ENCODE results near the gene VMP1.

Gene VMP1

DNA sequence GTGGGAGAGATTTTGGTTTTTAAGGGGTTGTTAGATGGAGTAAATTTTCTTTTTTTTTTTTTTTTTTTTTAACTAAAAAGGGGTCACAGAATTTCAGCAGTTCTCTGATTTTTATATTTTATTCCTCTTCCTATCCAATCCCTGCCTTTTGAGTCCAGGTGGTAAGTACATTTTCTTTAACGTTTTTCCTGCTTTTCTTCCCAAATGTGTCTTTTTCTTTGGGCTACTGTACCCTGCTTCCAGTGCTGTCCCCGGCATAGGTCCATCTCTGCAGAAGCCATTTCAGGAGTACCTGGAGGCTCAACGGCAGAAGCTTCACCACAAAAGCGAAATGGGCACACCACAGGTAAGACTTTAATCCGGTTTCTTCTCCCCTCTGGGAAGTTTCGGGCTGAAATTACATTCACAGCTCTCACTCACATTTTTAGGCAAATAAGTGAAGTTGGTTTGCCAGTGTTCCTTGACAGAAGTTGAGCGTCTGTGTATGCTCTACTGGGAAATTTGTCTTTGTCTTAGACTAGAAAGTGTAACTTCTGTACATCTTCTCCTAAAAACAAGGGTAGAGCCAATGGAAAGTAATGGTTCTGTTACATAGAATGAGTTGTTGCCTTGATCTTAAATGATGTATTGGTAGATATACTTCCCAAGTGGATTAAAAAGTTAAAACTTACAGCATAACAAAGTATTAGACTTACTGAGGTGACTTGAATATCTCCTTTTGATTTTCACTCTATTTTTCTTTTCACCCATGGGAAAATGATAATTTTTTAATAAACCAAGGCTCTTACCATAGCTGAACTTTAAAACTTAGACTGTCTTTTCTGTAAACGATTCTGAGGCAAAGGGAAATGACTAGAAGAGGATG, 130.8 kb downstream of the VMP1 start:
- Histone ChIP-seq H3K36me3 (ENCODE audit: control insufficient read depth in 2 of 2, insufficient read depth in 1 of 2, low read length in 2 of 2) (peaks cover 0 to 27% of the 10 kb centered on the region in 2 experiments; a peak in 2 of 3 replicates), H3K4me1 (ENCODE audit: control insufficient read depth, insufficient read depth, low read length) (peaks cover 17% of the 10 kb centered on the region), H3K4me3 (ENCODE audit: low read depth, low read length) (peak overlapping the region; percentile 70), H3K27ac (ENCODE audit: extremely low read depth, low read depth, low read length) (peak overlapping the region; percentile 95), H3K9me3 (ENCODE audit: control insufficient read depth, insufficient read depth, low read depth, low read length) (no peaks in the 10 kb centered on the region)
- ChIA-PET POLR2A (interaction anchor here (0.6 to 3.6 kb wide), 30 partner anchors 8 to 1433 kb away, joined by 3 to 63 read pairs (median 5); partner anchors contain the start of genes PTRH2, RPS6KB1, TUBD1 and VMP1), CTCF (interaction anchor here (0.5 to 3.4 kb wide), 14 partner anchors 9 to 320 kb away, joined by 3 to 48 read pairs (median 4); no protein-coding TSS in a partner anchor)
- TF ChIP-seq ZNF707 (tag by site-specific recombination; IDR thresholded peaks at IDR 0.05) = no peak
- TF ChIP-seq, protein P1, sequence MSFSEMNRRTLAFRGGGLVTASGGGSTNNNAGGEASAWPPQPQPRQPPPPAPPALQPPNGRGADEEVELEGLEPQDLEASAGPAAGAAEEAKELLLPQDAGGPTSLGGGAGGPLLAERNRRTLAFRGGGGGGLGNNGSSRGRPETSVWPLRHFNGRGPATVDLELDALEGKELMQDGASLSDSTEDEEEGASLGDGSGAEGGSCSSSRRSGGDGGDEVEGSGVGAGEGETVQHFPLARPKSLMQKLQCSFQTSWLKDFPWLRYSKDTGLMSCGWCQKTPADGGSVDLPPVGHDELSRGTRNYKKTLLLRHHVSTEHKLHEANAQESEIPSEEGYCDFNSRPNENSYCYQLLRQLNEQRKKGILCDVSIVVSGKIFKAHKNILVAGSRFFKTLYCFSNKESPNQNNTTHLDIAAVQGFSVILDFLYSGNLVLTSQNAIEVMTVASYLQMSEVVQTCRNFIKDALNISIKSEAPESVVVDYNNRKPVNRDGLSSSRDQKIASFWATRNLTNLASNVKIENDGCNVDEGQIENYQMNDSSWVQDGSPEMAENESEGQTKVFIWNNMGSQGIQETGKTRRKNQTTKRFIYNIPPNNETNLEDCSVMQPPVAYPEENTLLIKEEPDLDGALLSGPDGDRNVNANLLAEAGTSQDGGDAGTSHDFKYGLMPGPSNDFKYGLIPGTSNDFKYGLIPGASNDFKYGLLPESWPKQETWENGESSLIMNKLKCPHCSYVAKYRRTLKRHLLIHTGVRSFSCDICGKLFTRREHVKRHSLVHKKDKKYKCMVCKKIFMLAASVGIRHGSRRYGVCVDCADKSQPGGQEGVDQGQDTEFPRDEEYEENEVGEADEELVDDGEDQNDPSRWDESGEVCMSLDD (tag by site-specific recombination; IDR thresholded peaks at IDR 0.05) = no peak
- TF ChIP-seq ZNF350 (tag by site-specific recombination; IDR thresholded peaks at IDR 0.05) = no peak
- no peak for TF ChIP-seq TSHZ1 (tag by site-specific recombination; IDR thresholded peaks at IDR 0.05; ENCODE audit: borderline replicate concordance)
- TF ChIP-seq PRDM1 (tag by site-specific recombination; IDR thresholded peaks at IDR 0.05) = peak; percentile 62
- TF ChIP-seq KLF16 (tag by site-specific recombination; IDR thresholded peaks at IDR 0.05) = 0 out of 2 replicates have a peak, but pooled peaks have one; percentile 5
- TF ChIP-seq, protein P2, sequence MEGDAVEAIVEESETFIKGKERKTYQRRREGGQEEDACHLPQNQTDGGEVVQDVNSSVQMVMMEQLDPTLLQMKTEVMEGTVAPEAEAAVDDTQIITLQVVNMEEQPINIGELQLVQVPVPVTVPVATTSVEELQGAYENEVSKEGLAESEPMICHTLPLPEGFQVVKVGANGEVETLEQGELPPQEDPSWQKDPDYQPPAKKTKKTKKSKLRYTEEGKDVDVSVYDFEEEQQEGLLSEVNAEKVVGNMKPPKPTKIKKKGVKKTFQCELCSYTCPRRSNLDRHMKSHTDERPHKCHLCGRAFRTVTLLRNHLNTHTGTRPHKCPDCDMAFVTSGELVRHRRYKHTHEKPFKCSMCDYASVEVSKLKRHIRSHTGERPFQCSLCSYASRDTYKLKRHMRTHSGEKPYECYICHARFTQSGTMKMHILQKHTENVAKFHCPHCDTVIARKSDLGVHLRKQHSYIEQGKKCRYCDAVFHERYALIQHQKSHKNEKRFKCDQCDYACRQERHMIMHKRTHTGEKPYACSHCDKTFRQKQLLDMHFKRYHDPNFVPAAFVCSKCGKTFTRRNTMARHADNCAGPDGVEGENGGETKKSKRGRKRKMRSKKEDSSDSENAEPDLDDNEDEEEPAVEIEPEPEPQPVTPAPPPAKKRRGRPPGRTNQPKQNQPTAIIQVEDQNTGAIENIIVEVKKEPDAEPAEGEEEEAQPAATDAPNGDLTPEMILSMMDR (tag by site-specific recombination; IDR thresholded peaks at IDR 0.05) = no peak
- no peak for TF ChIP-seq INSM2 (tag by site-specific recombination; IDR thresholded peaks at IDR 0.05)
- TF ChIP-seq KLF7 (tag by site-specific recombination; IDR thresholded peaks at IDR 0.05; ENCODE audit: borderline replicate concordance) = no peak
- no peak for TF ChIP-seq ZNF16 (tag by site-specific recombination; IDR thresholded peaks at IDR 0.05; ENCODE audit: low read depth)
- TF ChIP-seq ZBTB20 (tag by site-specific recombination; IDR thresholded peaks at IDR 0.05) = no peak
- TF ChIP-seq SALL2 (tag by site-specific recombination; IDR thresholded peaks at IDR 0.05; ENCODE audit: borderline replicate concordance) = no peak
- no peak for TF ChIP-seq ZNF518A (tag by site-specific recombination; conservative IDR thresholded peaks at IDR 0.05; ENCODE audit: low read depth)
- TF ChIP-seq, protein P3, sequence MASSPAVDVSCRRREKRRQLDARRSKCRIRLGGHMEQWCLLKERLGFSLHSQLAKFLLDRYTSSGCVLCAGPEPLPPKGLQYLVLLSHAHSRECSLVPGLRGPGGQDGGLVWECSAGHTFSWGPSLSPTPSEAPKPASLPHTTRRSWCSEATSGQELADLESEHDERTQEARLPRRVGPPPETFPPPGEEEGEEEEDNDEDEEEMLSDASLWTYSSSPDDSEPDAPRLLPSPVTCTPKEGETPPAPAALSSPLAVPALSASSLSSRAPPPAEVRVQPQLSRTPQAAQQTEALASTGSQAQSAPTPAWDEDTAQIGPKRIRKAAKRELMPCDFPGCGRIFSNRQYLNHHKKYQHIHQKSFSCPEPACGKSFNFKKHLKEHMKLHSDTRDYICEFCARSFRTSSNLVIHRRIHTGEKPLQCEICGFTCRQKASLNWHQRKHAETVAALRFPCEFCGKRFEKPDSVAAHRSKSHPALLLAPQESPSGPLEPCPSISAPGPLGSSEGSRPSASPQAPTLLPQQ (tag by site-specific recombination; IDR thresholded peaks at IDR 0.05) = no peak
- TF ChIP-seq ZNF768 (tag by site-specific recombination; IDR thresholded peaks at IDR 0.05) = 0 out of 2 replicates have a peak, but pooled peaks have one; percentile 13
- TF ChIP-seq MEIS1 (CRISPR knock-in tag; IDR thresholded peaks at IDR 0.05; ENCODE audit: borderline replicate concordance) = no peak
